Measurements from ENCODE around the gene PCSK5.

Gene PCSK5

DNA sequence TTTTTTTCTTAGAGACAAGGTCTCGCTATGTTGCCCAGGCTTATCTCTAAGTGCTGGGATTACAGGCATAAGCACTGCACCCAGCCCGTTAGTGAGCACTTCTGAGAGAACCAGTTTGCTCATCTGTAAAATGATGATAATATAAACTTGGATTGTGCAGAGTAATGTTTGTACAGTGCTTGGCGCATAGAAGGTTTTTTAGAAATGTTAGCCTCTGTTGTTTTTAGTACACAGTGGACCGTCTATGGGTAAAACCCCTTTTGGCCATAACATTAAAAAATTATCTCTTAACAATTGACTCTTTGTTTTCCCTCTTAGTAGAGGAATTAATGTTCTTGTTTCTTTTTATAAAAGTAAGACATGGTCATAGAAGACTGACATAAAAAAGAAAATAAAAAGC is 202.1 kb downstream of the PCSK5 start:
- H3K4me3 Mint-ChIP-seq = no peak overlapping the region
- no peaks in the 10 kb centered on the region for H3K9me3 Mint-ChIP-seq
- H3K27me3 Mint-ChIP-seq = no peaks in the 10 kb centered on the region
- DNase-seq = no peak
- CTCF ChIA-PET = no interaction called here
- no peaks in the 10 kb centered on the region for H3K36me3 Mint-ChIP-seq
- H3K4me1 Mint-ChIP-seq = no peaks in the 10 kb centered on the region
- H3K27ac Mint-ChIP-seq = no peak overlapping the region

DNA sequence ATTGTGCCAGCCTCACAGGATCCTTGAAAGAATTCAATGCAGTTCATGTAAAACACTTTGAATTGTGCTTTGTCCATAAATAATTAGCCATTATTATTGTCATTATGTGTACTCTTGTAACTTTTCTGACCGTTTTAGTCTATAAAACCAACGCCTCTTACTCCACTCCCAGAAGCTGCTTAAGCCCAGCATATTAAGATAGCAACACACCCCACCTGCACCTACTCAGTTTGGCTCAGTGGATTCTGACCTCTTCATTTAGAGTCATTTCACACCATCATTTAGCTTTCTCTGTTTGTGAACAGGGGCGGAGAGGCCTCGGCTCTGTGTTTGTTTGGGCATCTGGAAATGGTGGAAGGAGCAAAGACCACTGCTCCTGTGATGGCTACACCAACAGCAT is 205.1 kb downstream of the PCSK5 start:
- H3K36me3 Mint-ChIP-seq = peaks cover 4% of the 10 kb centered on the region
- H3K9me3 Mint-ChIP-seq = no peaks in the 10 kb centered on the region
- H3K27me3 Mint-ChIP-seq = no peaks in the 10 kb centered on the region
- H3K27ac Mint-ChIP-seq = no peak overlapping the region
- no peak overlapping the region for H3K4me3 Mint-ChIP-seq
- H3K4me1 Mint-ChIP-seq = peaks cover 9% of the 10 kb centered on the region
- CTCF ChIA-PET = no interaction called here
- no peak for DNase-seq

DNA sequence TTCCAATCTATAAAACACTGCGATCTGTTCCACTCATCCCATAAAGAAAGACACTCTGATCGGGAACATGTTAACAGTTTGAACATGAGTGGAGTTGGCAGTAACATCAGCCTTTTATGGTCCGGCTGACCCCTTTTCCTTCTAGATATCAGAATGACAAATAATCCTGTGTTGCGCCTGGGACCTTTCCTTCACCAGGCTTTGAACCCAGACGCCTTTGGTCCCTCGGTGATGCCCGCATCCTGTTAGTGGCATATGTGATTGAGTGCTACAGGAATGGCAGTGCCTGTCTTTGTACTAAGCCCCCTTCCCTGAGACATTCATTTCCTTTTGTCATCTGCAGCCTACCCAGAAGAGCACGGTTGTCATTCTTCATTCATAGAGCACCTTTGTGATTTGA is 209.0 kb downstream of the PCSK5 start:
- Mint-ChIP-seq H3K27me3 (no peaks in the 10 kb centered on the region), H3K4me1 (peaks cover 22% of the 10 kb centered on the region), H3K27ac (no peak overlapping the region), H3K4me3 (no peak overlapping the region), H3K36me3 (peaks cover 18% of the 10 kb centered on the region), H3K9me3 (no peaks in the 10 kb centered on the region)
- CTCF ChIA-PET = no interaction called here
- no peak for DNase-seq

DNA sequence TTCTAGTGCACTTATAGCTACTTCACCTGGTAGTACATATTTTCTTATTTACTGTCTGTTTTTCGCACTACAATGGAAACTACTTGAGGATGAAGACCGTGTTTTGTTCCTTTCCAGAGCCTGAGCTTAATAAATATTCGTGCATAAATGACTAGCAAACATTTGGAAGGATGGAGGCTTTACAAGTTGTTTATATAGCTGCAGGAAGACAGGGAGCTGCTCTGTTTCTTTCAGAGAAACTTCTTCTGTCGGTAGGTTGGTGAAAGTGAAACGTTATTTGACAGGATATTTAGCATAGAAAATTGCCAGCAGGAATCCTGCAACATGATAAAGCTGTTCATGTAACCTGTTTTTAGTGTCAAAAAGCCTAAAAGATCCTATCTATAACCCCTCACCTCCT is 210.6 kb downstream of the PCSK5 start:
- Mint-ChIP-seq H3K4me1 (peaks cover 22% of the 10 kb centered on the region), H3K36me3 (peaks cover 18% of the 10 kb centered on the region), H3K9me3 (no peaks in the 10 kb centered on the region), H3K27me3 (no peaks in the 10 kb centered on the region), H3K4me3 (no peak overlapping the region), H3K27ac (peak overlapping the region; percentile 8)
- DNase-seq = no peak
- CTCF ChIA-PET = interaction anchor here (1.2 kb wide), 2 partner anchors 16 to 905 kb away, joined by 3 to 4 read pairs; no protein-coding TSS in a partner anchor

DNA sequence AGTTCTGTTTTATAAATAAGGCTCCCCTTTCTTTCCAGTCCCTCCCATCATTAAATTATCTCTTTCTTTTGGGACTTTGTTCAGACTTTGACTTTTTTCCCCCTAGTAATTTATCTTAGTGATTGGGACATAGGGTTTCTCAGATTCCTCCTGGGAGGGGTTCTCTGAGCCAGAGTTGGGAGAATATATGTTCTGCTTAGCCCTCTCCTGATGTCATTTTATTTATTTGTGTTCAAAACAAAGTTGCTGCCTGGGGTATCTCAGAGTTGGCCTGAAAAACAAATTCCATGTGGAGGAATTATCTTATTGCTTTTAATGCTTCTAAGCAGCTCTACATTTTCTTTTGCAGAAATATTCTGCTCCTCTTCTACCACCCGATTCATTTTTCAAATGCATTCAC is 211.0 kb downstream of the PCSK5 start:
- DNase-seq = no peak
- Mint-ChIP-seq H3K9me3 (no peaks in the 10 kb centered on the region), H3K36me3 (peaks cover 18% of the 10 kb centered on the region), H3K4me3 (no peak overlapping the region), H3K4me1 (peaks cover 22% of the 10 kb centered on the region), H3K27me3 (no peaks in the 10 kb centered on the region), H3K27ac (no peak overlapping the region)
- CTCF ChIA-PET = interaction anchor here (1.2 to 1.4 kb wide), 3 partner anchors 10 to 905 kb away, joined by 3 to 4 read pairs (median 3); no protein-coding TSS in a partner anchor

DNA sequence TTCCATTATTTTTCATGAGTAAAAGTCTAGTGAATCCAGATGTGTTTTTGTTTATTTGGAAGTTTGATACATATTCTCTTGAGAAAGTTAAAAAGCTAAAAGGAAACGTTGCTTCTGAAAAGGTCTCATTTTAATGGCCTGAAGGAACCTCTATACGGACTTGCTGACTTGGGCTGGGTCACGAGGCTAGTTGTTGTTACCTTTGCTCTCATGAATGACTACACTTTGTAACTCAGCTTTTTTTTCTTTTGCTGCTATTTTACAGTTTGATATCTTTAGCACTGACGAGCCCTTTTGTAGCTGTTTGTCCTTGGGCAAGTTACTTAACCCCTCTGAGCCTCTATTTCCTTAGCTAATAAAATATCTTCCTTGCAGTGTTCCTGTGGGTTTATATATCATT is 211.5 kb downstream of the PCSK5 start:
- peaks cover 18% of the 10 kb centered on the region for H3K36me3 Mint-ChIP-seq
- H3K27ac Mint-ChIP-seq = no peak overlapping the region
- H3K27me3 Mint-ChIP-seq = no peaks in the 10 kb centered on the region
- H3K4me1 Mint-ChIP-seq = peaks cover 22% of the 10 kb centered on the region
- H3K9me3 Mint-ChIP-seq = no peaks in the 10 kb centered on the region
- DNase-seq = no peak
- CTCF ChIA-PET = interaction anchor here (1.4 kb wide), 1 partner anchor 11 kb away, joined by 3 read pairs; no protein-coding TSS in a partner anchor
- no peak overlapping the region for H3K4me3 Mint-ChIP-seq

DNA sequence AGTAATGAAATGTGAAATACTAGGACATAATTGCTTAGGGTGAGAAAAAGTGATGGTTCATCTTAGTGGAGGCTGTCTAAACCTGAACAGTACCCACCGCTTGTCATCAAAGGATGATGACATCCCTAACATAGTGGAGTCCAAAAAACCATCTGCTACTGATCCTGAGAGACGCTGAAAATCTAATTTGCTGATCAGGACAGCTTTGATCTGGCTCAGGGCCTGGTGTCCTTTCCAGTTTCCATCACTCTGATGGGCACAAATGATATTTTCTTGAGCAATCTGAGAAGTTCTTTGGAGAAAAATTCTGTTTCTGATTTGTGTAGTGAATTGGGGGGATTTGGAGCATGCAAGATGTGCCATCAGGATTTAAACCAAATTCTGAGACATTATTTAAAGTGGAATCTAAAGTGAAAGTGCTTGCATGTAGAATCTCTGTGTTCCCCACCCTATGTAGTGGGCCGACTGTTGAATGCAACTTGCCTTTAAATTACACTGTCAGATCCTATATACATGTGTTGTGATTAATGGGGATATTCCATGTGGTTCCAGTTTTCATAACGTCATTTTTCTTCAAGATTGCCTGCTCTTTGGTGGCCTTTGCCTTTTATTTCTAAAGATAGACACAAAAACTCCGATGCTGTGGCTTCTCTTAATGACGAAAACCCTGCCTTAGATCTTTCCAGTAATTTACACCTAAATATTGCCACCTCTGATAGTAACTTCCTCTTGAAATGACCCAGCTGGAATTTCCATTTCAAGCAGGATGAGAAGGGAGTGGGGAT is 213.2 kb downstream of the PCSK5 start:
- Mint-ChIP-seq H3K9me3 (no peaks in the 10 kb centered on the region), H3K27ac (no peak overlapping the region), H3K36me3 (peaks cover 15% of the 10 kb centered on the region), H3K4me1 (peaks cover 22% of the 10 kb centered on the region), H3K27me3 (no peaks in the 10 kb centered on the region), H3K4me3 (no peak overlapping the region)
- CTCF ChIA-PET = interaction anchor here (0.9 kb wide), 1 partner anchor 80 kb away, joined by 3 read pairs; no protein-coding TSS in a partner anchor
- DNase-seq = no peak

DNA sequence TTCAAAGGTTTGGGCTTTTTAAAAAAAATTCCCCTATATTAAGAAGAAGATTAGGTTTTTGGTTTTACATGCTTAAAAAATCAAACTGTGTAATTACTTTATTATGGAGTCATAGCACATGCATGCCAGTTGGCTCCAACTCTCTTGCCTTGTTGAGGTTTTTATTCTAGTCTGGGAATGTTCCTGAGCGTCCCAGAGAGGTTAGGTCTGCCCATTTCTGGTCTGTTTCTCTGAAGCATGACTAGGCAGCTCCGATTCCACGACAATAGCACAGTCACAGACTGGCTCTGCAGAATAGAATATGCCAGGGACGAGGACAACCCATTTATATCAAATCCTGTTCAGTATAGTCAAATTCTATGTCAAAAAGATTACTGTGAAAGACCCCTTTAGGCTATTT is 217.0 kb downstream of the PCSK5 start:
- Mint-ChIP-seq H3K36me3 (peaks cover 14% of the 10 kb centered on the region), H3K4me3 (no peak overlapping the region), H3K9me3 (no peaks in the 10 kb centered on the region), H3K4me1 (no peaks in the 10 kb centered on the region), H3K27ac (no peak overlapping the region), H3K27me3 (no peaks in the 10 kb centered on the region)
- DNase-seq = no peak
- CTCF ChIA-PET = no interaction called here

DNA sequence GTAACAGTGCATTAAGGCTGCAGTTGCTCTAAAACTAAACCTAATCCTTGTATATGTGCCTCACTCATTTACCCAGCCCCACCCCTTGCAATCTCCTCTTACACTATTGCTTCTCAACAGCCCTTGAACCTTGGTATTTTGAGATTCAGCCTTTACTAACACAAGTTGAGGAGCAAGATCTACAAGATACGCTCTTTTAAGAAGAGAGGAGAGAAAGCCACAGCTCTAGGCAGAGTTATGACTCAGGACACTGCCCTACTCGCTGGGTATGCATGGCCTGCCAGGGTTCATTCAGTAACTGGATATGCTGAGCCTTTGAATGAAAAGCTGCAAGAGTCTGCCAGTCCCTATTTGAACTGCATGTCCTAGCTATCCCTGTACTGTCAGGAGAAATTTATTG is 219.5 kb downstream of the PCSK5 start:
- Mint-ChIP-seq H3K36me3 (peaks cover 1% of the 10 kb centered on the region), H3K9me3 (no peaks in the 10 kb centered on the region), H3K27me3 (no peaks in the 10 kb centered on the region), H3K27ac (no peak overlapping the region), H3K4me3 (no peak overlapping the region), H3K4me1 (no peaks in the 10 kb centered on the region)
- no peak for DNase-seq
- CTCF ChIA-PET = interaction anchor here (0.6 kb wide), 1 partner anchor 262 kb away, joined by 3 read pairs; no protein-coding TSS in a partner anchor

DNA sequence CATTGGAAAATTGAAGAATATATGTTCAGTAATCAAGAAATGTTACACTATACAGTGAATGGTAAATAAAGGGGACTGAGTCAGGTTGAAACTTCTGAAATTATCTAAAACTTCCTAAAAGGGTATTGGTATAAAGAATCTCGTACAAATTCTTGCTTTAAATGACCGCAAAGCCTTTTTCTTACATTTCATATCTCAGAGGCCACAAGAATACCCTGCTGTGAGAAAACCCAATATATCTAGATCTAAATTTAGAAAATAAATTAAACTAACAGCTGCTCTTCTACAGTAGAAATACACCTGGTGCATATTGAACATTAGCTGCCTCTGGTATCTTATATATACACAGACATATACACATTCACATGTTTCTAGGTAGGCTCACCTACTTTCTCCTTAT is 221.7 kb downstream of the PCSK5 start:
- Mint-ChIP-seq H3K36me3 (peaks cover 1% of the 10 kb centered on the region), H3K4me3 (no peak overlapping the region), H3K27me3 (no peaks in the 10 kb centered on the region), H3K9me3 (no peaks in the 10 kb centered on the region), H3K4me1 (no peaks in the 10 kb centered on the region), H3K27ac (no peak overlapping the region)
- no peak for DNase-seq
- CTCF ChIA-PET = no interaction called here

DNA sequence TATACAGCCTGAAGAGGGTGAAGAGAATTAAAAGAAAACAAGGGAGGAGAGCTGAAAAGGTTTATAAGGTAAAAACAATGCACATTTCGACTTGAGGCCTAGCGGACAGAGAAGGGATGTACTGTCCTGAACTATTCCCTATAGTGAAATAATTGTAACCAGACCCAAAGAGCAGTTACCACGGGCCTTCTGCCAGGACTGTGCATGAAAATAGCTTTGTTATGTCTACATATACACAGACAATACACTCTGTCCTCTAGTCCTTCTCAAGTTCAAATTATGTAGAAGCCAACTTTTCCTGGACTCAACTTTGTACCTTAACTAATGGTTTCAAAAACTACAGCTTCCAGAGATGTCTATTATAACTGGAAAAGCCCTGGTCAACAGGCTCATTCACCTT is 223.7 kb downstream of the PCSK5 start:
- H3K36me3 Mint-ChIP-seq = peaks cover 1% of the 10 kb centered on the region
- H3K4me3 Mint-ChIP-seq = no peak overlapping the region
- H3K27ac Mint-ChIP-seq = no peak overlapping the region
- H3K9me3 Mint-ChIP-seq = no peaks in the 10 kb centered on the region
- no peaks in the 10 kb centered on the region for H3K4me1 Mint-ChIP-seq
- DNase-seq = no peak
- no peaks in the 10 kb centered on the region for H3K27me3 Mint-ChIP-seq
- CTCF ChIA-PET = no interaction called here

DNA sequence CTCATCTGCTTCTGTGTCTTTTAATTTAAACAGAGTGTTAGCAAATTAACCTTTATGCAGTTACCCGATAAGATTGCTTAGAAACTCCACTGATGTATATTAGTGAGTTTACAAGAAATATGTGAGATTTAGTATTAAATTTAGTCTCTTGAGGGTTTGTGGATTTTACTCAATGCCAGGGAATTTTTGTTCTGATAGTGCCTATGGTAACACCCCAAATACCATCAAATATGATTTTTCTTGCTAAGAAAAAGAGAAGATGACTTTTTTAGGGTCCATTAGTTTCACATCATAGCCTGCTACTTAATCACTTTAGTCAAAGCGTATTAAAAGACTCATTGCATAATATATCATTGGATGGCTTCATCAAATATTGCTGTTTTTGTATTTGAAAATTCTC is 224.9 kb downstream of the PCSK5 start:
- Mint-ChIP-seq H3K27me3 (no peaks in the 10 kb centered on the region), H3K27ac (no peak overlapping the region), H3K4me1 (no peaks in the 10 kb centered on the region), H3K4me3 (no peak overlapping the region), H3K36me3 (peaks cover 1% of the 10 kb centered on the region), H3K9me3 (no peaks in the 10 kb centered on the region)
- CTCF ChIA-PET = no interaction called here
- no peak for DNase-seq

DNA sequence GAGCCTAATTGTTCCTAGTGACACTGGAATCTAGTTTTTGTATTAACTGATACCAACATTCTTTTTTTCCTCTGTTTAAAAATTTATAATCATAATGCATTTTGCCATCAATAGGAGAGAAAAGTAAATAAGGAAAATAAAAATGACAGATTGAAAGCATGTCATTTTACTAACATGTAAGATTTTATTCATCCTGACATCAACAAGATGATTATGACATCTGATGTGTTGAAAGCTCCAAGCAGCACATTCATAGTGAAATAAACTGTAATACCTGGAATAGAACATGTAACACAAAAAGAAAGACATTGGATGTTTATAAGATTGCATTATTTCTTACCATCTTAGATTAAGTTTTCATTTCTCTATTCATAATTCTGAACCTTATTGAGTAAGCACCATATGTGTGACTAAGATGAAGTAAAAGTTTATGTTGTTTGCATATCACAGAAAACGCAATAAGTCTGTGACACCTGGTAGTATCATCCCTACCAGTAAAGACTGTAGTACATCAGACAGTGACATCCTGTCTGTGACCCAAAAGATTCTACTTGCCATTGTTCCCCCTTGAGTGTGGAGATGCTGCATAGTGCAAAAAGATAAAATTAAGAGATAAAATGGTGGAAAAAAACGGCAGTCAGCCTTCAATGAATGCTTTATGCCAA is 225.6 kb downstream of the PCSK5 start:
- DNase-seq = no peak
- H3K4me1 Mint-ChIP-seq = no peaks in the 10 kb centered on the region
- no peak overlapping the region for H3K4me3 Mint-ChIP-seq
- H3K36me3 Mint-ChIP-seq = peaks cover 1% of the 10 kb centered on the region
- H3K9me3 Mint-ChIP-seq = no peaks in the 10 kb centered on the region
- CTCF ChIA-PET = no interaction called here
- no peak overlapping the region for H3K27ac Mint-ChIP-seq
- no peaks in the 10 kb centered on the region for H3K27me3 Mint-ChIP-seq

DNA sequence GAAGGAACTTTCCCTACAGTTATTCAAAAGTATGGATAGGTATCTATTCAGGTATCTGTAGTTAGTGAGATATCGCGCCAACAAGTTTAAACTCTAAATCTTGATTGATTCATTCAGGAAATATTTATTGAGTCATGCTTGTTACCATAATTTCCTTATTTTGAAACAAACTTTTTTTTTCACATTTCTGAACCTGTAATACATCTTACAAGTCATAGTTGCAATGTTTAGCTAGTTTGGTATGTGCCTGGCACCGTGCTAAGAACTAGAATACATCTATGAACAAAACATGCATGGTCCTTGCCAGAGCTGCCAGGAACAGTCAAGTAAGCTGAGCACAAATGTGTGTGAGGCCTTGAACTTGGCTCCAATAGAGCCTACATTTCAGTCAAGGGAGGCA is 226.4 kb downstream of the PCSK5 start:
- H3K9me3 Mint-ChIP-seq = no peaks in the 10 kb centered on the region
- DNase-seq = no peak
- no peaks in the 10 kb centered on the region for H3K27me3 Mint-ChIP-seq
- H3K36me3 Mint-ChIP-seq = peaks cover 1% of the 10 kb centered on the region
- CTCF ChIA-PET = no interaction called here
- no peak overlapping the region for H3K4me3 Mint-ChIP-seq
- no peaks in the 10 kb centered on the region for H3K4me1 Mint-ChIP-seq
- no peak overlapping the region for H3K27ac Mint-ChIP-seq

DNA sequence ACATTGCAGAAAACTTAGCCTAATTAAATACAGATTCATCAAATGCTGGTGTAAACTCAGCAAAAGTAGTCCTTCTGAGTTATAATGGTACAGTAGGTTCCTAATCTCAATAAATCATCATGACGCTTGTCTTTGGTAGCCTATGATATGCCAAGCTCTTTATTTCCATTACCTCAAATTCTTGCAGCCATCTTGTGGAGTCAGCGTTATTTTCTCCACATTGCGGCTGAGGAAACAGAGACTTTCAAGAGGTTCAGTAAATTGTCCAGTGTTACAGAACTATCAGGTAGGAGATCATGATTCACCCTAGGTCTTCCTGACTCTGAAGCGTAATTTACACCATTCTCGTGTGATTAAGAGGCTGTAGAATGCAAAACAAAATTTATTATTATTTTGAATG is 237.2 kb downstream of the PCSK5 start:
- Mint-ChIP-seq H3K27me3 (no peaks in the 10 kb centered on the region), H3K9me3 (no peaks in the 10 kb centered on the region), H3K4me3 (no peak overlapping the region), H3K36me3 (no peaks in the 10 kb centered on the region), H3K27ac (no peak overlapping the region), H3K4me1 (no peaks in the 10 kb centered on the region)
- DNase-seq = no peak
- CTCF ChIA-PET = no interaction called here
